NCI-H345 (cell line): ENCODE results near the gene TMEM179.

Source experiments
- DNase-seq: peaks from one replicate; lab custom pipeline; 2025; lab: John Stamatoyannopoulos, UW

The TMEM179 gene

DNA sequence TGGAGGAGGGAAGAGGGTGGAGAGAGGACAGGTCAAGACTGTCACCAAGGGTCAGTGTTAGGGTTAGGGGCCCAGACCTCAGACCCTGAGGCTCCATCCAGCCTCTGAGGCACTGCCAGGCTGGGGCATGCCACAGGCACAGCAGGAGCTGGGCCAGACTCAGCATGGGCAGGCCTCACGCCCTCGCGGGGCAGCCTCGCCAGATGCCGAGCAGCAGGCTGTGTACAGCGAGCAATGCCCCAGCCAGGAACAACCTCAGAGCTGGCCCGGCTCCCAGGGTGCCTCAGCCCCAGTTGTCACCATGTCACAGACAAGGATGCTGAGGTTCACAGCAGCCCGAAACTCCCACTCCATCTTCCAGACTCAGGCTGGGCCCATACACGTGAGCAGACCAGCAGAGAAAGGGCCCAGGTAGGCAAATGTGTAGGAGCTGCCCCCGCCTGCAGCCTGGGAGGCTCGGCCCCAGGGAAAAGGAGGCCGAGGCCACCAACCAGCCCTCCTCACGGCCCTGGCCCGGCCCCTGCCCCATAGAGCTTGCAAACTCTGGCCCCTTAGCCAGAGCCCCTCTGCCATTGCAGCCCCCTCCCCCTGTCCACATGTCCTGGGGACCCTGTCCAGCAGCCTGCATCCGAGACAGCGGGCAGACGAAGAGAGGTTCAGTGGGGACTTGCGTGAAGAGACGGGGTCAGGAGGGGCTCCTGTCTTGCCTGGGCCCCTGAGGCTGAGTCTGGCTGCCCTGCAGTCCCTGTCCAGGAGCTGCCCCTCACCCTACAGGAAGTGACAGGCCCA, 17.5 kb downstream of the TMEM179 start:
- no peak for DNase-seq

DNA sequence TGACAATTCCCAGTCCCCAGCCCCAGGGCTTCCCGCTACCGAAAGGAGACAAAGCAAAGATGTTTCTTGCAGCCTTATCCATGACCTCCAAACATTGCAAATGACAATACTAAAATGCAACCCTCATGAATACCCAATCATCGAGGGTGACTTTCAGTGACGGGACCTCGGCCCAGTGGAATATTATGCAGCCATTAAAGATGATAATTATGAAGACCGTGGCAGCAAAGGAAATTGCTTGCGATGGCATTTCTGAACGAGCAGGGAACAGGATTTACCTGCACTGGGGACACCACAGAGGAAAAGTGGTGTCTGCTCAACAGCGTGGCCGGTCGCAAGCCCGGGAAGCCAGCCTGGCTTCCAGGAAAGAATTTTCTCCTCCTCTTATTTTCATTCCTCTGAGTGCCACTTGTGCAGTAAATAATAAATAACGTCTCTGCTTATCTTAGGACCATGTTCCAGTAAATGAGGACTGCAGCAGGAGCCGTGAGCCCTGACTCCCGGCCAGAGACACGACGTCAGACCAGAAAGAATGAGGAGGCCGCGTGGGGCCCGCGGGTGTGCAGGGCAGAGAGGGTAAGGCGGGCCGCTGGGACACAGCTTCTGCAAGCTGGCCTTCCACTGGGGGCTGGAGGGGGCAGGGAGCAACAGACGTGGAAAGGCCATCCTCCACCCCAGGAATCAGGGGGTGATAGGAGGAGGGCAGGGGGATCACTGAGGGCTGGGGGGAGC, 18.4 kb downstream of the TMEM179 start:
- no peak for DNase-seq

DNA sequence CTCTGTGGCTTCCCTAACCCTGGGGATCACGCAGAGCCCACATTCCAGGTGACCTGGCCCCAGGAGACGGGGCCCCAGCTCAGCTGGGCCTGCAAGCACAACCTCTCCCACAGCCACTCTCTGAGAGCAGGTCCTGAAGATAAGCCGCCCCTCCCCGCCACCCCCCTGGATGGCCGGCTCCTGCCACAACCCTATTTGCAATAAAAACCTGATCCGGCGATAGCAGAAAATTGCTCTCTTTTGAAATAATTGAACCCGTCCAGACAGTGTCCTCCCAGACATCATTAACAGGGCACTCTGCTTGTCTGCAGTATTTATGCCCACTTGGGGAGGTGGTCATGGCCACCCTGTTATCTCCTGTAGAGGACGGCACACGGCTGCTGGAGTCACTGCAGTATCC, 20.0 kb downstream of the TMEM179 start:
- no peak for DNase-seq

DNA sequence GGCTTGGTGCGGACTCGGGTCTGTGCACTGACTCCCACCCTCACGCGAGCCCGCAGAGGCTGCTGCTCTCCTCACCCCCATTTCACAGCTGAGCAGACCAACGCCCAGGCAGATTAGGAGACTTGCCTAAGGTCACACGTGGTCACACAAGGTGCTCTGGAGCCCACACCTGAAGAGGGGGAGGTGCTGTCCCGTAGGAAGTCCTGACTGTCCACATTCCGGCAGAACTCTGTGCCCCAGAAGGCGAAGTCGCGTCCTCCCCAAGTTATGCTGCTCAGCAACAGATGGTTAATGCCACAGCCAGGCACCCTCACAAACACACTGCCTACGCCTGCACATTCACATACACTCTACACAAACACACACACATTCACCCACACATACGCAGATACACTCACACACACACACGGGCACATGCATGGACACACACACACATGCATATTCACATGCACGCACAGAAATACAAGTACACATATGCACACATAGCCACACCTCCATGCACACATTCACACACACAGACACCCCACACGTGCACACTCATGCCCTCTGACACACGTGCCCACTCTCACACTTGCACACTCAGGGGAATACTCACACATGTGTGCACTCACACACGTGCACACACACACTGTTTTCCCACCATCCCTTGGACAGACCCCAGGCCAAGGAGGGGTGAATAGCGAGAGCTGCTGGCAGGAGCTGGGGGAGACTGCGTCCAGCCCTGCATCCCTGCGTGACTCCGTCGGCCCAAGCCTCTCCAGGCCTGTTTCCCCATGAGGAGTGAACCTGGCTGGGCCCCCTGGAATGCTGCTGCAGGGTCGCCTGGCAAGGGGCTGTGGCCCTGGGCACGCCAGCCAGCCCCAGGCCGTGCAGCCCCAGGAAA, 20.9 kb downstream of the TMEM179 start:
- DNase-seq: no peak

DNA sequence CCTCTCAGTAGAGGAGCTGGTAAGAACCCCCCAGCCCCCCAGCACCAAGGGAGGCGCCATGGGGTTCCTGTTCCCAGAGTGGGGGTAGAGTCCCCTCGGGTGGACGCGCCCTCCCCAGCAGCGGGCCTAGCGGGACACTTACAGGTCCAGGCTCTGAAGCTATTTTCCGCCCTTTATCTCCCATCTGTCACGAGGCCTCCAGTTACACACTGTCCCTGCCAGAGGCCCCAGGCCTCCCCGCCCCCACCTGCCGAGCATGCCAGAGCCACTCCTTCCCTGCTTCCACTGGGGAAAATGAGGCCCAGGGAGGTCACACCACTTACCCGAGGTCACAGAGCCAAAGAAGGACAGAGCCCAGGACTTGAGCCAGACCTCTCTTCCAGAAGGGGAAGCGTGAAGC, 21.9 kb downstream of the TMEM179 start:
- no peak for DNase-seq

DNA sequence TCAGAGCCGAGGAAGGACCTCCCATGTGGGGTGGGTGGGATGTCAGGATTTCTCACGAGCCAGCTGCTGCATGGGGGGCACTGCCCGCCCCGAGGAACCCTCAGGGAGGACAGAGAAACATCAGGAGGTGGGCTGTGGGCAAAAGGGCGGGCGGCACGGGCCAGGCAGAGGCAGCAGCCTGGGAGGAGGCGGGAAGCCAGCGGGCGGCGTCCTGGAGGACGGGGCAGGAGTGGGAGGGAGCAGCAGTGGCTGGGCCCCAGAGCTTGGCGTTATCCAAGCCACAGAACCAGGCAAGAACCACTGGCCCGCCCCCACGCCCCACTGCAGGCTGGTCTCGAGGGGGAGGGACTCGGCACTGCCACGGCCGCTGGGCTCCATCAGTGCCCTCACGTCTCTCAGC, 22.6 kb downstream of the TMEM179 start:
- no peak for DNase-seq

DNA sequence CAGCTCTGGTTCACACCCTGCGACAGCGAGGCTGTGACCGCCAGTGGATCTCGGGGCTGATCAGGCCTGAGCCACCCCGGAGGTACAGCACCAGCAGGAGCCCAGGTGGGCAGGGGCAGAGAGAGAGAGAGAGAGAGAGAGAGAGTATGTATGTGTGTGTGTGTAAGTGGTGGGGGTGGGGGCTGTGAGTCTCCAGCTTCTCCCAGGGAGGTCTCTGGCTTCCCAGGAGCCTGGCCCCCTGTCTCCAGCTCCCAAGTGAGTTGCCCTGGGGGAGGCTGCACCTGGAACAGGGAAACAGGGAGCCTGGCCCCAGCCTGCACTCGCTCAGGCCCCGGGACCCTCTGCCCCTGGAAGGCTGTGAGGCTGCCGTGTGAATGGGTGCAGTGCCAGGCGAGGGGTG, 23.1 kb downstream of the TMEM179 start:
- no peak for DNase-seq

DNA sequence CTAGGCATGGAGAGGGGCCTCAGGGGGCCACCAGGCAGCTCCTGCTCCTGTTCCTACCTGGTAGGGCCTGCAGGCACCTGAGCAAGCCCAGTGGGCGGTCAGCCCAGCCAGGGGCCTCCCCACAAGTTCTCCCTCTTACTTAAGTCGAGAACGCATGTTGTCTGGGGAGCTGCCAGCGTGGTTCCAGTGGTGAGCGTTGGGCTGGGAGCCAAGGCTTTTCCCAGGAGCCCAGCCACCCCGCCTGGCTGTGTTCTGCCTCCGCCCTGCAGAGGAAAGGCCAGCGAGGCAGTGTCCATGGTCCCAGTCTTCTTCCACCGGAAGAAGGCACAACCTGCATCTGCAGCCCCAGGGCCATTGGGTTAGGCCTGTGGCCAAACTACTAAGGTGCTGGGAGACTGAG, 23.6 kb downstream of the TMEM179 start:
- DNase-seq: peak; percentile 85

DNA sequence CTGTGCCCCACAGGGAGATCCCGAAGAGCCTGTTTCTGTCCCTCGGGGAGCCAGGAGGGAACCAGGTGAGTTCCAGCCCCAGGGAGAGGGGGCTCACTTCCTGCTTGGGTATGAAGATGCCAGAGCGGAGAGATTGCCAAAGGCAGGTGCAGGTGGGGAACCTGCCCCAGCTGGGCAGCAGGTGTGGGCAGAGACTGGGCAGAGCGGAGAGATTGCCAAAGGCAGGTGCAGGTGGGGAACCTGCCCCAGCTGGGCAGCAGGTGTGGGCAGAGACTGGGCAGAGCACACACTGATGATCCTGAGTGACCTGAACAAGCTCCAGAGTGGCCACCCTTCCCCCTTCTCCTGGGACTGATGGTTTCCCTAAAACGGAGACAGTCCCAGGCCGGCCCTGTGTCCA, 24.6 kb downstream of the TMEM179 start:
- peak; percentile 48 for DNase-seq

DNA sequence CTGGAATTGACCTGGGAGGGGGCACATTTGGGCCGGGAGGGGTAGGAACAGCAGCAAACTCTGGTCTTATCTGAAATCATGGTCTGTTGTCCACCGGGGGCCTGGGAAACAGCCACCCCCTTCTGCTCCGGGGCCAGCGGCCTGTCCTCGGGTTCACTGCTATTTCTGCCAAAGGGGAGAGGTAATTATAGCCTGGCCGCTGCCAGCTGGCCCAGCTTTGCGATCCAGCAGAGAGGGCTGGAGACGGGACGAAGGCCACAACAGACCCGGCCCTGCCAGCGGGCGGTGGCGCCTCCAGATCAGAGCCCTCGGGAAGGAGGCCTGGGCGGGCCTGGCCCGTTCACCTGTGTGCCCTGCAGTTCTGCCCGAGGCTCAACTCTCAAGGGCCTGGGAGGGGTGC, 25.1 kb downstream of the TMEM179 start, which contains the start of gene C14orf180:
Gene C14orf180 (plus strand): TSS at position 258 of the 400 bp plus-strand sequence. CDS start 6,667 bp downstream, outside the sequence.
- DNase-seq: no peak

DNA sequence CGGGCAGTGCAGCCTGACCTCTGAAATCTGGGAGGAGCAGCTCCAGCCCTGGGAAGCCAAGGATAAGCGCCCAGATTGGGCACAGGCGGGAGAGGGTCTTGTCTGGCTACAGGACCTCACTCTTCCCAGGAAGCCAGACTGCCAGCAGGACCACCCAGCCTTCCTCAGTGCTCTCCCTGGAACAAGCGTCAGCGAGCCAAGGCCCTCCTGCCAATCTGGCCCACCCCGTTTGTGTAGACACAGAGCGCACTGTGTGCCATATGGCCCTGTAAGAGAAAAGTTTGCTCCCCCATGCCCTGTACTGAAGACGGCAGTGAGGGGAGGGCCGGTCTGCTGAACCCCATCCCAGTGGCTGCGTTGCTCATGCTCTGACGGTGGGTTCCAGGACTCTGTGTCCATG, 26.3 kb downstream of the TMEM179 start:
- DNase-seq: no peak

DNA sequence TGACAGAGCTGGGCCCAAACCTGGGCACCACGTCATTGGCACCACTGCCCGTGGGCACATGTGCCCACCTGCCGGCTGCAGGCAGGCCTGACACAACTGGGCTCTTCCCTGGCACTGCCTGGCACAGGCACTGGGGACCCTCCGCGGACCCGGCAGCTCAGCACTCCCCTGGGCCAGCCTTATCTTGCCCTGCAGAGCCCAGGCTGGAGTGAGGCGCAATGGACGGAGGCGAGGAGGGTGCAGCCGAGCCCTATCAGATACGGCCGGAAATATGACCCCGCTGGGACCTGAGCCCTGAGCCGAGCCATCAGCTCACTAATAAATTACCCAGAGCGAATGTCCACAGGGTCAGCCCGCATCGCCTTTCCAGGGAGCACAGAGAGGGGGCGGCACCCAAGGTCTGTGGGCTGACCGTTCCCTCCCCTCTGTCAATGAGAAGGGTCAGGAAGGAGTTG, 26.7 kb downstream of the TMEM179 start:
- DNase-seq: no peak

DNA sequence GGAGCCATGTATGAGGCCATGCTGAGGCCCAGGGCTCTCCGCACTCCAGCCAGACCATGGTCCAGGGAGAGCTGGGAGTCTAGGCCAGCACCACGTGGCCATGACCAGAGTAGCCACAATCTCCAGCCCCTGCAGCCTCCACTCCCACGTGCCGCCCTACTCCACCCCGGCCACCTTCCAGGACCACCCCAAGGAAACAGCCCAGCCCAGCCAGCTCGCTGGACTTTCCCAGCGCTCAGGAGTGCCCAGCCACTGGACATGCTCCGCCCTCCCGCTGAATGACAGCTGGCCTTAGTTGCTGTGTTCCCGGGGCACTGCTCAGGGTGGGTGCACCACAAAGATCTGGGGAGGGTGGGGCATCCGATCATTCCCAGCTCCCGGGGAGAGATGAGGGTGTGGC, 27.1 kb downstream of the TMEM179 start:
- DNase-seq: no peak

DNA sequence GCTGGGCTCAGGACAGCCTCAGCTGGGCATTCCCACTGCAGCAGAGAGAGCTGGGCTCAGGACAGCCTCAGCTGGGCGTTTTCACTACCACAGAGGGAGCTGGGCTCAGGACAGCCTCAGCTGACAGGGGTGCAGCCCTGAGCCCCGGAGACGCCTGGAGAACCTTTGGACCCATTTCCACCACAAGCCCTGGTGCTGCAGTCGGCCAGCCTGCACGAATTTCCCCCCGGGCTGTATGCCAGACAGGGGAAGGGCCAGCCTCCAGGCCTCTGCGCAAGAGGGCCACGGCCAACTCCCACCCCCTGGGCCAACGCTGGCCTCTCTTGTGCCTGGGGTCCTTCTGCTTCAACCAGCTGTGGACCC, 27.6 kb downstream of the TMEM179 start:
- DNase-seq: no peak

DNA sequence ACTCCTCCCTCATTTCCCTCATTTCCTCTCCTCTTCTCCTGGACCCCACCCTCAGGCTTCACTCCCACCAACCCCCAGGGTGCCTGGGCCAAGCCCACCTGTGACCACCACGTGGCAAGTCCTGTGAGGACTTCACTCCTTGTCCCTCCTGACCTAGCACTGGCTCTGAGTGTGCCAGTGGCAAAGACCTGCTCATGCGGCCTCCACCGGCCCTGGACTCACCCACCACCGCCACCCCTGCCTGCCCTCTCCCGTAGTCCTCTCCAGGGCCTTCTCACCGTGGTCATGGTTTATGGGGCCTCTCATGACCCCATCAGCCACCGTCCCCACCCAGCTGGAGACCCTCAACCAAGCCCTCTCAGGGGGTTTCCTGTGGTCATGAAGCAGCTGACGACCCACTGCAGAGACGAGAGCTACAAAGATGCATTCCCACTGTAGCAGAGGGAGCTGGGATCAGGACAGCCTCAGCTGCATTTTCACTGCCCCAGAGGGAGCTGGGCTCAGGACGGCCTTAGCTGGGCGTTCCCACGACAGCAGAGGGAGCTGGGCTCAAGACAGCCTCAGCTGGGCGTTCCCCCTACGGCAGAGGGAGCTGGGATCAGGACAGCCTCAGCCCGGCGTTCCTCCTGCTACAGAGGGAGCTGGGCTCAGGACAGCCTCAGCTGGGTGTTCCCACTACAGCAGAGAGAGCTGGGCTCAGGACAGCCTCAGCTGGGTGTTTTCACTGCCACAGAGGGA, 28.2 kb downstream of the TMEM179 start:
- no peak for DNase-seq

DNA sequence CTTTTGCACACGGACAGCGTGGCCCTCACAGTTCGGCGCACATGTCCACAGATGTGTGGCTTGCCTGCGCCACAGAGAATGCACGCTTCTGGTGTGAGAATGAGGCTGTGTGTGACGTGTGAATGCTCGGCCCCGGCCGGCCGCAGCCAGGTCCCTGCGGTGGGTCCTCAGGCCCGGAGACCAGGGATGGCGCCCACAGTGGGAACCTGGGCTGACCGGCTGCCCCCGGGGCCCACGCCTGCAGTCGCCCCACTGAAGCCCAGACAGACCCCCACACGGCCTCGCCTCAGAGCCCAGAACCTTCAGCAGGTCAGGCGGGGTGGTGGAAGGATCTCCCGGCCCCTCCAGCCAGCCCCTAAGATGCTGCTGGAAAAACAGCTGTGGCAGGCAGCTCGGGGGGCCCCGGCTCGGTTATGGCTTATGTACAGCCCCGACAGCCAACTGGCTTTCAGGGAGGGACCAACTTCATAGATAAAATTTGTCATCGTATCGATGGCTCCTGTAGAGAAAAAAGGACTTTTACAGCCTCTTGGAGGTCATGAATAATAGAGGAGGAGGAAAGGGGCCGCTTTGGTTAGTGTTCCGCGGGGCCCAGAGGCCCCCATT, 29.5 kb downstream of the TMEM179 start:
- no peak for DNase-seq

DNA sequence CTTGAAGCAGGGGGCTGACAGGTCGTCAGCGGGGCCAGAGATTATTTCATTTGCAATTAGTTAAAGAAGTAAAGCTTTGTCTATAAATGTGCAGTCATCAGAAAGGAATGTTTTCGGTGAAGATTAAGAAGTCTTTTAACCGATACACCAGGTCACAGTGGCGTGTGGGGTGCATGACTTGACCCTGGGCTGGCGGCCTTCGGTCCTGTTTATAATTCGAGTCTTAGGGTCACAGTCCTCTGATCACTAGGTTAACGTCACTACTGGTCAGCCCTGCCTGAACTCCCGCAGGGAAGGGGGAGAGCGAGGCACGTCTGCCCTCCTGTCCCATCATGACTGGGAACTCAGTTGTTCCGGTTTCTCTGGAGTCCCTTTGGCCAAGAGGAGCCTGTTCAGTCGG, 30.0 kb downstream of the TMEM179 start:
- DNase-seq: no peak

DNA sequence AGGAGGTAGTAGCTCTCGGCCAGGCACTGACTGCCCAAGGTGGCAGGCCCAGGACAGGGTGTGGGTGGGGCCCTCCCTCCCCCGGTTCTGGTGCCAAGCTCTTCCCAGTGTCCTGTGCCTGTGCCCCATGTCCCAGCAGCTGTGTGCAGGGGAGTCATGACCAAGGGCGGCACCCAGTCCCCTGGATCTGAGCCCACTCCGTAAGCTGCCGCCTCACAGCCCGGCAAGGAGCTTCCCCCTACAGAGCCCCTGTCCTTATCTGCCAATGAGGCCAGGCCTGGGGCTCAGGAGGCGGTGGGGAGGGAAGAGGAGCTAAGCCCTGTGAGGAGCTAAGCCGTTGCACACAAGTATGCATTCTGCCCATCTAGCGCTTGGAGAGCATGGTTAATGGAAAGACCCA, 30.6 kb downstream of the TMEM179 start:
- DNase-seq: no peak

DNA sequence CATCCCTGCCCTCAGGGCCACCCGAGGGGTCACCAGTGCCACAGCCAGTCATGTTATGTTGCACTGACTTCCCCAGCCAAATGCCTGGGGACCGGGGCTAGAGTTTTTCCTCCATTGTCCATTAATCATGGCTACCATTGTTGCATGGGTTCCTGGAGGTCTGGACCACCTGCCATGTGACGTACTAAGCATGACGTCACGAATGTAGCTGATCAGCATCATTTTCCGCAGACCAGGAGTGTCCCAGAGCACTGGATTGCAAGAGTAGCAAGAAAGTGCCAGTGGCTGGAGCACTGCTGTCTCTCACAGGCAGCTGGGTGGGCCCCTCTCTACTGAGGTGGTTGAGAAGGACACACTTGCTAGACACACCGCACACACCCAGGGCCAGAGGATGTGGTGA, 31.9 kb downstream of the TMEM179 start:
- DNase-seq: no peak

DNA sequence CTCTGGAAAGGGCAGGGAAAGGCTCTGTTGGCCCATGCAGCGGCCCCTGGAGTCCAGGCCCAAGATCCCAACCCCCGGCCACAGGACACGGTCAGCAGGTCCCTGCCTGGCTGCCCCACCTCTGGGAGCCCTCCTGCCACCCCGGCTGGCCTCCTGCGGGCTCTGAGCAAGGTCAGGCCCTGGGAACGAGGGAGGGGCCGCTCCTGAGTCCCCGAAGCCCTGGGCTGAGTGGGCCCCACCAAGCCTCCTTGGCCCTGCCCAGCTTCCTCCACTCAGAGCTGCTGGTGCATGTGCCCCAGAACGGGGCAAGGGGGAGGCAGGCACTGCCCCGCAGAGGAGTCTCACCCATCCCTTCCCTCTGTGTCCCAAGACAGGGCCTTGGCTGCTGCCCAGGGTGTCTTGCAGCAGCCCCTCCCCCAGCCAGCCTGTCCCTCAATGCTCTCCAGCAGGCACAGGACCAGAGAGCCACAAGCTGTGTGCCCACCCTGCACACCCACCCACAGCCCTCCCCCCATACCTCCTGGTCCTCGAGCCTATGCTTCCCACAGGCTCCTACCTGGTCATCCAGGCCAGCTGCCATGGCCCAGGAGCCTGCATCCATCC, 32.4 kb downstream of the TMEM179 start:
- no peak for DNase-seq

DNA sequence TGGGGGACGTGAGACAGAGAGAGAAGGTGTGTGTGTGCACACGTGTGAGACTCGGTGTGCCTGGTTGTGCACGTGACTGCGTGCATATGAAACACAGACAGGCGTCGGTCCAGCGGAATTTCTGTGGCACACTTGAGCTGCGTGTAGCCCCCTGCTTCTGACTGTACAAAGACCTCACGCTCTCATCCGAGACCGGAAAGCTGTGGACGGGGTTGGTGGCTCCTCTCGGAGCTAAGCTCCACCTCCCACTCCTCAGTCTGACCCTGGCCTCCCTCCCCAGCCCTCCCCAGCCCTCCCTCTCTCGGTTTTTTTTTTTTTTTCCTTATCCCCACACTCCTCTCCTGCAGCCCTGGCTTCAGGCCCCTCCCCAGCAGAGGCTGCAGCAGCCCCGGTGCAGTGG, 33.3 kb downstream of the TMEM179 start:
- DNase-seq: no peak
